ENCODE data around the gene HARS1.
A peak's percentile ranks its signal among the peaks of the same experiment; 100 is the strongest.
"Not testable (repeated sequence)": the region's sequence is repeated elsewhere in the genome, so short reads cannot be mapped to it uniquely, and the experiment has no call there.

HARS1 gene

GRCh38 chr5:140677947-140678346, 13.2 kb downstream of the HARS1 start:
- no peak for DNase-seq

GRCh38 chr5:140674629-140675028, 16.5 kb downstream of the HARS1 start:
- no peak for DNase-seq

- no peak for DNase-seq
Observed at GRCh38 chr5:140674211-140674610, 17.0 kb downstream of the HARS1 start.

- peak in 1 of 56 donors; percentile 9 for DNase-seq
Observed at GRCh38 chr5:140673187-140673976, 17.8 kb downstream of the HARS1 start, which contains the start of gene DND1. DND1 (minus strand) TSS chr5:140673576; CDS start chr5:140673542, 34 bp downstream.

GRCh38 chr5:140672455-140673186, 18.5 kb downstream of the HARS1 start:
- DNase-seq: peak in 2 of 56 donors; percentile 7 to 12

GRCh38 chr5:140671472-140672125, 19.6 kb downstream of the HARS1 start:
- no peak for DNase-seq

- DNase-seq: not testable (repeated sequence)
Observed at GRCh38 chr5:140671035-140671434, 20.1 kb downstream of the HARS1 start.

- peak; percentile 64 to 97 (median 91) for DNase-seq
Observed at GRCh38 chr5:140664359-140665119, 26.6 kb downstream of the HARS1 start, which contains the start of gene WDR55. WDR55 (plus strand) TSS chr5:140664904; CDS start chr5:140664913, 9 bp downstream.

GRCh38 chr5:140664030-140664358, 27.2 kb downstream of the HARS1 start:
- DNase-seq: peak in 2 of 56 donors; percentile 37 to 45

GRCh38 chr5:140660371-140660770, 30.8 kb downstream of the HARS1 start:
- DNase-seq: not testable (repeated sequence)

- no peak for DNase-seq
Observed at GRCh38 chr5:140658870-140659269, 32.3 kb downstream of the HARS1 start.

GRCh38 chr5:140647042-140647419, 44.1 kb downstream of the HARS1 start:
- DNase-seq: no peak

- DNase-seq: no peak
Observed at GRCh38 chr5:140642718-140643117, 48.5 kb downstream of the HARS1 start.

- no peak for DNase-seq
Observed at GRCh38 chr5:140641716-140642115, 49.5 kb downstream of the HARS1 start.

GRCh38 chr5:140639148-140639981, 51.8 kb downstream of the HARS1 start, which contains the start of gene TMCO6:
TMCO6 (plus strand) TSS chr5:140639451; CDS start chr5:140639528, 77 bp downstream.
- peak; percentile 48 to 98 (median 93) for DNase-seq

GRCh38 chr5:140638898-140639147, 52.3 kb downstream of the HARS1 start:
- not testable (repeated sequence) for DNase-seq

- DNase-seq: no peak
Observed at GRCh38 chr5:140637371-140638100, 53.6 kb downstream of the HARS1 start.

- no peak for DNase-seq
Observed at GRCh38 chr5:140635291-140636257, 55.6 kb downstream of the HARS1 start.
